Lung microvascular endothelial cell (primary cell): ENCODE measurements around the gene ALPG. TPM values are rescaled to one million over a fixed set of nuclear protein-coding genes. Genes with fewer than 3 reads are reported as not detected.
A peak's percentile ranks its signal among the peaks of the same experiment; 100 is the strongest.
"Not testable (repeated sequence)": the region's sequence is repeated elsewhere in the genome, so short reads cannot be mapped to it uniquely, and the experiment has no call there.

Source experiments
- DNase-seq, 2 donors: peaks; one replicate each; pipeline versions ENCODE4 v3.0.0 to v3.0.0-alpha.2; 2010; ENCODE audit warnings: low read depth in 2 of 2
- total RNA-seq: library from RNA; depleted of rRNA; stranded (reverse); fragments of >200 nt; gene quantifications from 2 replicates; pipeline ENCODE4 v1.2.1, GENCODE V29; 2014

Gene ALPG
- total RNA-seq, 1 donor from 2014 or later: not detected

DNA sequence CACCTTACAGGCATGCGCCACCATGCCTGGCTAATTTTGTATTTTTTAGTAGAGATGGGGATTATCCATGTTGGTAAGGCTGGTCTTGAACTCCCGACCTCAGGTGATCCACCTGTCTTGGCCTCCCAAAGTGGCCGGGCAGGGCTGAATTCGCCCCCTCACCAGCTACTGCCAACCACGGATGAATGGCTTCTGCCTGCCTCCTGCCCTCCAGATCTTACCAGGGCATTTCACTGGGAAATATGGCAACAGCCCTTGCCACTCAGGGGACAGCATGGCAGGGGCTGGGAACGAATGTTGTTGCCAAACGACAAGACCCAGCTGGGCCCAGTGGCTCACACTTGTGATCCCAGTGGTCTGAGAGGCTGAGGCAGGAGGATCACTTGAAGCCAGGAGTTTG is 29.9 kb upstream of the ALPG start:
- no peak for DNase-seq

DNA sequence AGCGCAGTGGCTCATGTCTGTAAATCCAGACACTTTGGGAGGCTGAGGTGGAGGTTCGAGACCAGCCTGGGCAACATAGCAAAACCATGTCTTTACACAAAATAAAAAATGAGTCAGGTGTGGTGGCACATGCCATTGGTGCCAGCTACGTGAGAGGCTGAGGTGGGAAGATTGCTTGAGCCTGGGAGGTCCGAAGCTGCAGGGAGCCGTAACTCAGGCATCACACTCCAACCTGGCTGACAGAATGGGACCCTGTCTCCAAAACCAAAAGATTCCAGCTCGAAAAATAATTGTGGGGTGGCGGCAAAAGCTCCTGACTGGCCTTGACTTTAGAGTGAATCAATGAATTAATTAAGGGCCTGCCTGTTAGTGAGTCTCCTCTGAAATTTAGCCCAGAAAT is 29.3 kb upstream of the ALPG start:
- no peak for DNase-seq

- DNase-seq: no peak
Measured at GRCh38 chr2:232377841-232378734, 28.6 kb upstream of the ALPG start.

GRCh38 chr2:232378735-232379151 is 27.9 kb upstream of the ALPG start, which contains the start of gene ALPP:
Gene ALPP (plus strand): TSS chr2:232378751. CDS start chr2:232378803, 52 bp downstream.
- not testable (repeated sequence) for DNase-seq

DNA sequence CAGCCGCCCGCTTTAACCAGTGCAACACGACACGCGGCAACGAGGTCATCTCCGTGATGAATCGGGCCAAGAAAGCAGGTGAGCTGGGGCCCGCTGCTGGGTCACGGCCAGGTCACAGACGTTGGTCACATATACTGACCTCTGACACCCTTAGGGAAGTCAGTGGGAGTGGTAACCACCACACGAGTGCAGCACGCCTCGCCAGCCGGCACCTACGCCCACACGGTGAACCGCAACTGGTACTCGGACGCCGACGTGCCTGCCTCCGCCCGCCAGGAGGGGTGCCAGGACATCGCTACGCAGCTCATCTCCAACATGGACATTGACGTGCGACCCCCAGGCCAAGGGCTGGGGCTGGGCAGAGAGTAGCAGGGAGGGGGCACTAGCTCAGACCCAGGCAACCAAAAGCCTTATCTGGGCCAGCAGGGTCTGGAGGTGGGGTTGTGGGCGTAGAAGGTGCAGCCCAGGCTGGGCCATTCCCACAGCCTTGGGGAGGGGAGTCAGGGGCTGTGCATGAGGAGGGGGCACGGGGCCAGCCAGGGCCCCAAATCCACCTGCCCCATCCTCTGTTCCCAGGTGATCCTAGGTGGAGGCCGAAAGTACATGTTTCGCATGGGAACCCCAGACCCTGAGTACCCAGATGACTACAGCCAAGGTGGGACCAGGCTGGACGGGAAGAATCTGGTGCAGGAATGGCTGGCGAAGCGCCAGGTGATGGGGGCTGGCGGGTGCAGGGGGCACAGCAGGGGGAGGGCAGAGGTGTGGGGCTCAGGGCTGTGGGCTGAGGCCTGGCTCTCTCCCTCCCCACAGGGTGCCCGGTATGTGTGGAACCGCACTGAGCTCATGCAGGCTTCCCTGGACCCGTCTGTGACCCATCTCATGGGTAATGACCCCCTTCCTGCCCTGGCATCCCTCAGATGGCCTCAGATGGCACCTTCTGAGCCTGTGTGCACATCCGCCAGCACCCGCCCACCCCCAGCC is 26.7 kb upstream of the ALPG start:
- not testable (repeated sequence) for DNase-seq

GRCh38 chr2:232381204-232382031 is 25.2 kb upstream of the ALPG start:
- not testable (repeated sequence) for DNase-seq

DNA sequence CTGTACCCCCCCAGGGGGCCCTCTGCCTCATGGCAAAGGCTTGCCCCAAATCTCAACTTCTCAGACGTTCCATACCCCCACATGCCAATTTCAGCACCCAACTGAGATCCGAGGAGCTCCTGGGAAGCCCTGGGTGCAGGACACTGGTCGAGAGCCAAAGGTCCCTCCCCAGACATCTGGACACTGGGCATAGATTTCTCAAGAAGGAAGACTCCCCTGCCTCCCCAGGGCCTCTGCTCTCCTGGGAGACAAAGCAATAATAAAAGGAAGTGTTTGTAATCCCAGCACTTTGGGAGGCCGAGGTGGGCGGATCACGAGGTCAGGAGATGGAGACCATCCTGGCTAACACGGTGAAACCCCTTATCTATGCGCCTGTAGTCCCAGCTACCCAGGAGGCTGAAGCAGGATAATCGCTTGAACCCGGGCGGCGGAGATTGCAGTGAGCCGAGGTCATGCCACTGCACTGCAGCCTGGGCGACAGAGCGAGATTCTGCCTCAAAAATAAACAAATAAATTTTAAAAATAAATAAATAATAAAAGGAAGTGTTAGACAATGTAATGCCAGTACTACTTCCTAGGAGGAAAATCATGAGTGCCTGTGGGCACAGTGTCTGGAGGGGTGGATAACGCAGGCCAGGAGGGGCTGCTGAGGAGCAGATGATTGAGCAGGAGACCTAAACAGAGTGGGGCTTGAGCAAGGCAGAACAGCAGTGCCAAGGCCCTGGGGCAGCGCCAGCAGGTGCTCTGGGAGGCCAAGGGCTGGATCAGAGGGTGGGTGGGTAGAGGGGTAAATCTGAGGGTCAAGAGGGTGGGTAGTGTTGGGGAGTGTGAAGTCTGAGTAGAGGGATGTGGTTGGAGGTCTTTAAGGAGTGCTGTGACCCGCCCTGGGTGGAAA is 24.1 kb upstream of the ALPG start:
- no peak for DNase-seq

GRCh38 chr2:232384466-232384865 is 22.2 kb upstream of the ALPG start:
- DNase-seq: no peak

DNA sequence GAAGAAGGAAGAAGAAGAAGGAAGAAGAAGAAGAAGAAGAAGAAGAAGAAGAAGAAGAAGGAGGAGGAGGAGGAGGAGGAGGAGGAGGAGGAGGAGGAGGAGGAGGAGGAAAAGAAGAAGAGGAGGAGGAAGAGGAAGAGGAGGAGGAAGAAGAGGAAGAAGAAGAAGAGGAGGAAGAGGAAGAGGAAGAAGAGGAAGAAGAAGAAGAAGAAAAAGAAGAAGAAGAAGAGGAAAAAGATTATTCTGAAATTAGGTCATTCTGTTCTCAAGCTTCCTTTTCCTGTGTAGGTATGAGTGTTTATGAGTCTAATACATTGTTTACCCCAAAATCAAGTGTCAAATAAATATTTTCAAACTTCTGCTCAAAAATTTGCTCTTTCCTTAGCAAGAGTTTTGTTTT is 21.6 kb upstream of the ALPG start:
- not testable (repeated sequence) for DNase-seq

- no peak for DNase-seq
Measured at GRCh38 chr2:232385660-232386489, 20.8 kb upstream of the ALPG start.

GRCh38 chr2:232386490-232386739 is 20.2 kb upstream of the ALPG start:
- DNase-seq: no peak

DNA sequence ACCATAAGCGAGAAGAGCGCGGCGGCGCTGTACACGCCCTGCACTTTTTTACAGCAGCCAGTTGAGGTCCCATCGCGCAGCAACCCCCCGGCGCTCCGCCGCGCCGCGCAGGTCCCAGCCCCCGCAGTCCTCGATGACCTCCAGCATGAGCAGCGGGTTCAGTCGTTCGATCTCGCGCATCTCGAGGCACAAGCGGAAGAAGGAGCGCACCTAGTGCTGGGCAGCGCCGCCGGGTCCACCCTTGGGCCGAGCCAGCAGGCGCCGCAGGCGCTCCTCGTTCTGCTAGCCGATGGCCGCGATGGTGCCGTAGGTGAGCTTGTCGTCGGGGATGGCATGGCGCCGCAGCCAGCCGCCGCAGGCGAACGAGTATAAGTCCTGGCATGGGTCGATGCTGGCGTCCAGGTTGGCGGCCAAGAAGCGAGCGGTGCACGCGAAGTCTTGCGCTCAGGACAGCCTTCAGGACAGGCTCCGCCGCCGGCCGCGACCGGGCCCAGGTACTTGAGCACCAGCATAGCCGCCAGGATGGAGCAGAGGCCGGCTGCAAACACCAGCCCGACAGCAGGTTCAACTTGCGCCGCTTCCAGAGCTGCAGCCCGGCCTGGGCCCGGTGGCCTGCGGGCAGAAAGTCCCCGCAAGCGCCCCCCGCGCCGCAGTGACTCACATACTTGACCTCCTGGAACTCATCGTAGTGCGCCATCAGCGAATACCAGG is 19.7 kb upstream of the ALPG start:
- DNase-seq: peak in 1 of 2 donors; percentile 21

DNA sequence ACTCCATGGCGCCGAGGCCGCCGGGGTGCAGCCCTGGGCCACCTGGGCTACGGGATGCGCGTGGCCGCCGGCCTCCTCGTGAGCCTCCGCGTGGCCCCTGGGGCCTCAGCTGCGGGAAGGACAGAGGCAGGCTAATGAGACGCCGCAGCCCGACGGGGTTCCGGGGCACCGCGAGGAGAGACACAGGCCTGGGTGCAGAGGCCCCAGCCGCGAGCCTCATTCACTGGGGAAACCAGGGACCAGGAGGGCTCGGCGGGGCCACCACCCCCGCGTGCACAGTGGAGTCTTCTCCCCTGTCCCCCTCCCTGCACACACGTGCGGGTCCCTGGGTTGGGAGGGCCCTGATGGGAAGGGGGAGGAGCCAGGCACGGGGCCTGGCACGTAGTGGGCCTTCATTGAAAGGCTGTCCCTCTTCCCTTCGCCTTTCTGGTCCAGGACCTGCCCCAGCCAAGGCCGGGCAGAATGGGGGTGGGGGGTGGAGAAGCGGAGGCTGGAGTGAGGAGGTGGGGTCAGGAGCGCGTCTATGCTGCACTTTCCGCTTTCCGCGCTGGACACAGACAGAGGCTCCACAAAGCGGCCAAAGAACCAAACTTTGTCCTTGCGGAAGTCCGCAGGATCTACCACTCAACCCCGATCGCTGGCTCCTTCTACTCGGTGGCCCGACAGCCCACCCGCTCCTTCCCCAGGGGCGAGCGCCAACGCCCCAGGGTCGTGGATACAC is 19.0 kb upstream of the ALPG start:
- no peak for DNase-seq

DNA sequence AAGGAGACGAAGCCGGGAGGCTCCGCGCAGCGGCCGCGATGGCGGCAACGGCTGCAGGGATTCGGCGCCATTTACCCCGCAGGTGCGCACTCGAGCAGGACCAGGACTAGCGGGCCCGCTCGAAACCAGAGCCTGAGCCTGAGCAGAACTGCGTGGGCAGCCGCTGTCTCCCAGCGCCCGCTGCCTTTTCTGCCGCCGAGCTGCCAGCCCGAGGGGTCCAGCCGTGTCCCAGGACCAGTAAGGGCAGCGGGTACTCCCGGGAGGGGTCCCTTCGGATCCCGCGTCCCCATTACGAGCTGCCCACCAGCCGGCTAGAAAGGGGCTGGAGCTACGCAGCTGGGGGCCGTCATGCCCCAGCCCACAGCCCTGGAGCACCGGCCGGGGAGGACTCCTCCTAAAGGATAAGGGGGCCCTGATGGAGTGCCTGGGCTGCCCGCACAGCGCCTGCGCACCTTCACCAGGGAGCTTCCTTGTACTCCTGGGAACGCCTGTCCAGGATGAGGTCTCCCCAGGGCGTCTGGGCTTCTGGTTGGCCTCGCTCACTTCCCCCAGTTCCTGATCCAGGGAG is 18.2 kb upstream of the ALPG start:
- no peak for DNase-seq

DNA sequence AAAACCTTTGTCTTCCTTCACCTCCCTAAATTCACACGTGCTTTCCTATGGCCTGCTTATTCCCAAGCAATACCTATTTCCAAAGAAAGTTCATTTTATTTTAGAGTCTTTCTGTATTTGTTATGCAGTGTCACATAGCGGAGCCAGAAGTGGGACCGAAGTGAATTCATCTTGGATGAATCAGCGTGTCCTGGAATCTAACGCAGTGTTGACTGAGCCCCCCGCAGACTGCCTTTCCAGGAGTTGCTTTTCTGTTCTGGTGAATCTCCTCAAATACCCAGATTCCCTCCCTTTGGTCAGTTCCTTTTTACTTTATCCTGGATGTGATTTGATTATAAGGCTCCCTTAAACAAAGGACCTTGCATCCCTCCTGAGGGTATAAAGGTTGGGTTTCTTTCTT is 17.3 kb upstream of the ALPG start:
- DNase-seq: no peak

GRCh38 chr2:232390661-232391060 is 16.0 kb upstream of the ALPG start:
- DNase-seq: no peak

DNA sequence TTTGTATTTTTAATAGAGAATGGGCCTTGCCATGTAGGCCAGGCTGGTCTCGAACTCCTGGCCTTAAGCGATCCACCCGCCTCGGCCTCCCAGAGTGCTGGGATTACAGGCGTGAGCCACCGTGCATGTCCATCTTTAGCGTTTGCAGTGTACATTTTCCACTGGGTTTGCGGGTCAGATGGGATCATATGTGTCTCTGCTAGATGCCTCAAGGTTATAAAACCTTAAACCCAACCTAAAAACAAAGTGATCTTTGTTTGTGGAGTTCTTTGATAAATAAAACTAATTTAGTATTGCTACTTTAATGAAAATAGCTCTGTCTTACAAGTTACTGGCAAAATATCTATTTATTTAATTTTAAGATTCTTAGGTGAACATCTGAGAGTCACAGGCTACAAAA is 13.1 kb upstream of the ALPG start:
- DNase-seq: no peak

GRCh38 chr2:232394431-232394830 is 12.2 kb upstream of the ALPG start:
- not testable (repeated sequence) for DNase-seq
